SU-DHL-6 (cell line): ENCODE results near the gene BCL2.

Experiments
- H2AFZ ChIP-seq: fragments of 200-600 bp; sonication (generic); 2 replicates; pipeline ENCODE4 v1.6.1; 2014; ENCODE audit warnings: low read depth, mild to moderate bottlenecking, moderate library complexity, mixed read lengths, antibody characterized with exemption, low read length; ENCODE audit not compliant: severe bottlenecking
- H3F3A ChIP-seq: fragments of 200-600 bp; shearing (Covaris generic); 2 replicates; pipeline ENCODE4 v1.6.0; 2016; ENCODE audit warnings: antibody characterized with exemption, mild to moderate bottlenecking; ENCODE audit not compliant: insufficient read depth
- H3K27ac ChIP-seq: fragments of 200-600 bp; sonication (generic); 2 replicates; pipeline ENCODE4 v1.5.1; 2016; ENCODE audit warnings: low read depth, mild to moderate bottlenecking, low read length, moderate library complexity, mixed read lengths
- H3K27me3 ChIP-seq: fragments of 200-600 bp; sonication (generic), shearing (Covaris generic); 2 replicates; pipeline ENCODE4 v1.6.0; 2014; ENCODE audit warnings: mild to moderate bottlenecking, low read length
- H3K36me3 ChIP-seq: fragments of 200-600 bp; sonication (generic); 2 replicates; pipeline ENCODE4 v1.6.1; 2014; ENCODE audit warnings: mild to moderate bottlenecking, low read length, mixed read lengths
- H3K4me2 ChIP-seq: fragments of 300-600, 200-600 bp; shearing (Covaris generic), sonication (generic); 2 replicates; pipeline ENCODE4 v1.6.0; 2014; ENCODE audit warnings: low read length, low read depth, mild to moderate bottlenecking; ENCODE audit not compliant: poor library complexity, severe bottlenecking
- H3K4me3 ChIP-seq: fragments of 200-600 bp; sonication (generic); 2 replicates; pipeline ENCODE4 v1.5.1; 2014; ENCODE audit warnings: antibody characterized with exemption, low read length, mild to moderate bottlenecking, mixed read lengths; ENCODE audit not compliant: insufficient read depth, poor library complexity, severe bottlenecking
- H3K79me2 ChIP-seq: fragments of 200-600 bp; sonication (generic); 2 replicates; pipeline ENCODE4 v1.6.1; 2014; ENCODE audit warnings: mild to moderate bottlenecking, low read length, moderate library complexity; ENCODE audit not compliant: insufficient read depth
- H3K9ac ChIP-seq: fragments of 200-600 bp; sonication (generic); 2 replicates; pipeline ENCODE4 v1.7.0; 2014; ENCODE audit warnings: mild to moderate bottlenecking, low read length
- H3K9me2 ChIP-seq: fragments of 200-600 bp; sonication (generic); replicated peaks from 2 replicates; pipeline ENCODE4 v1.6.1; 2014; ENCODE audit warnings: low read length; ENCODE audit not compliant: insufficient read depth
- H3K9me3 ChIP-seq: fragments of 200-600 bp; sonication (generic); 2 replicates; pipeline ENCODE4 v1.6.1; 2014; ENCODE audit warnings: low read length, mixed read lengths; ENCODE audit not compliant: insufficient read depth
- H4K20me1 ChIP-seq: fragments of 200-600 bp; sonication (generic); 2 replicates; pipeline ENCODE4 v1.6.1; 2014; ENCODE audit warnings: low read depth, mild to moderate bottlenecking, antibody characterized with exemption, low read length, moderate library complexity, mixed read lengths
- EZH2phosphoT487 ChIP-seq: fragments of 200-600 bp; sonication (generic), shearing (Covaris generic); conservative IDR thresholded peaks from 2 replicates; pipeline ENCODE4 v1.6.1; 2018; ENCODE audit warnings: mild to moderate bottlenecking, antibody characterized with exemption, low read length, moderate library complexity, mixed read lengths
- TF ChIP-seq, protein P1 (sequence below): fragments of 200-600 bp; sonication (generic); IDR thresholded peaks from one replicate; pipeline ENCODE4 v1.5.1; 2017; ENCODE audit warnings: antibody characterized with exemption, mild to moderate bottlenecking, low read length, moderate library complexity; ENCODE audit not compliant: insufficient read depth, poor library complexity, severe bottlenecking

BCL2 gene

DNA sequence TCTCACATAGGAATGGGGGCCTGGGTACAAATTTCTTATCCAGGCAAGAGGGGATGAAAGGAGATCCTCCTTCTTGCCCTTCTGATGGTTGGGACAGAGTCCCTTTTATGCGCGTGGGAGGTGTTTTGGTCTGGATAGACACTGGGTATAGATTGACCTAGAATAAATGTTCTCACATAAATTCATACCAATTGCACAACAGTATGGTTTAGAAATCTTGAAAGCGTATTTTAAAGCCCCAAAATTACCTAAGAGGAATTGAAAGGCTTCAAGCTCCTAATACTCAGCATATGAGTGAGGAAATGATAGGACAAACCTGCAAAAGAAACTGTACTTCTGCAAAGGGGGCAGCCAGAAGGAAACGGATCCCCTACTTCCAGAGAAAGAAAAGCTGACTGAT is 2.6 kb upstream of the BCL2 start:
- H3F3A ChIP-seq: peaks cover 19% of the 10 kb centered on the region
- no peak for TF ChIP-seq EZH2phosphoT487
- TF ChIP-seq, protein P1, sequence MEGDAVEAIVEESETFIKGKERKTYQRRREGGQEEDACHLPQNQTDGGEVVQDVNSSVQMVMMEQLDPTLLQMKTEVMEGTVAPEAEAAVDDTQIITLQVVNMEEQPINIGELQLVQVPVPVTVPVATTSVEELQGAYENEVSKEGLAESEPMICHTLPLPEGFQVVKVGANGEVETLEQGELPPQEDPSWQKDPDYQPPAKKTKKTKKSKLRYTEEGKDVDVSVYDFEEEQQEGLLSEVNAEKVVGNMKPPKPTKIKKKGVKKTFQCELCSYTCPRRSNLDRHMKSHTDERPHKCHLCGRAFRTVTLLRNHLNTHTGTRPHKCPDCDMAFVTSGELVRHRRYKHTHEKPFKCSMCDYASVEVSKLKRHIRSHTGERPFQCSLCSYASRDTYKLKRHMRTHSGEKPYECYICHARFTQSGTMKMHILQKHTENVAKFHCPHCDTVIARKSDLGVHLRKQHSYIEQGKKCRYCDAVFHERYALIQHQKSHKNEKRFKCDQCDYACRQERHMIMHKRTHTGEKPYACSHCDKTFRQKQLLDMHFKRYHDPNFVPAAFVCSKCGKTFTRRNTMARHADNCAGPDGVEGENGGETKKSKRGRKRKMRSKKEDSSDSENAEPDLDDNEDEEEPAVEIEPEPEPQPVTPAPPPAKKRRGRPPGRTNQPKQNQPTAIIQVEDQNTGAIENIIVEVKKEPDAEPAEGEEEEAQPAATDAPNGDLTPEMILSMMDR: no peak
- H3K27ac ChIP-seq: peak overlapping the region; percentile 83
- no peak overlapping the region for H3K4me3 ChIP-seq
- H3K36me3 ChIP-seq: peaks cover 15% of the 10 kb centered on the region
- H3K27me3 ChIP-seq: no peaks in the 10 kb centered on the region
- H4K20me1 ChIP-seq: no peaks in the 10 kb centered on the region
- no peaks in the 10 kb centered on the region for H3K9me2 ChIP-seq
- H3K4me2 ChIP-seq: peak overlapping the region; percentile 60
- 0 out of 2 replicates have a peak overlapping the region, but pooled peaks have one; percentile 14 for H3K9ac ChIP-seq
- no peaks in the 10 kb centered on the region for H3K9me3 ChIP-seq
- H3K79me2 ChIP-seq: peaks cover 24% of the 10 kb centered on the region
- H2AFZ ChIP-seq: no peak overlapping the region

DNA sequence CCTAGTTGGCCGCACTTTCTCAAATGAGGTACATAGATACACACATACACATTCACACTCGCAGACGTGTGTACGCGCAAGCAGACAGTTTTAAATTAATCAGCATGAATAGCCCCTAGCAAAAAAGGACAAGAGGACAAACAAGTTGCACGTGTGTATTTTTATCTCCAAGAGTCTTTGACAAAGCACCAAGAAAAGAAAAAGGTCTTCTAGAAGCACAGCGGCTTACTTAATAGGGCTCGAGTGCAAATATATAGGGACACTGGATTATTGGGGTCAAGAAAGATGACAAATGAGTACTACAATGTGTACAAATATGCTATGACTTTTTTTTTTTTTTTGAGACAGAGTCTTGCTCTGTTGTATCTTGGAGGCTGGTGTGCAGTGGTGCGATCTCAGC is 1.7 kb upstream of the BCL2 start:
- H3K9ac ChIP-seq: peak overlapping the region; percentile 54
- peak overlapping the region; percentile 60 for H3K4me2 ChIP-seq
- TF ChIP-seq, protein P1: no peak
- no peak for TF ChIP-seq EZH2phosphoT487
- H3K36me3 ChIP-seq: peaks cover 24% of the 10 kb centered on the region
- H3F3A ChIP-seq: peaks cover 26% of the 10 kb centered on the region
- H2AFZ ChIP-seq: no peak overlapping the region
- peak overlapping the region; percentile 39 for H3K4me3 ChIP-seq
- H3K79me2 ChIP-seq: peaks cover 33% of the 10 kb centered on the region
- no peaks in the 10 kb centered on the region for H3K27me3 ChIP-seq
- H3K9me2 ChIP-seq: no peaks in the 10 kb centered on the region
- 0 out of 2 replicates have a peak, but pooled peaks cover 1% of the 10 kb centered on the region for H4K20me1 ChIP-seq
- H3K9me3 ChIP-seq: no peaks in the 10 kb centered on the region
- peak overlapping the region; percentile 83 for H3K27ac ChIP-seq

DNA sequence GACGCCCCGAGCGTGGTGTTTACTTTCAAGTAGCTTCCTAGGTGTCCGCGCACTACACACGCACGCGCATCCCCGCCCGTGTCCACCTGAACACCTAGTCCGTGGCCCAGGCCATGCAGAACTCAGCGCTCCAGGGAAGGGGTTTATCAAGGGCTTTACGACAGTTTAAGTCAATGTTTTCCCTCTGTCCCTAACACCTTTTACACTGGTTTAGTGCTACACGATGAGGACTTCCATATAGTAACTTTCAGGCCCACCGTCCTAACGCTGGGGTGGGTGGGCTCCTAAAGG is 1.4 kb upstream of the BCL2 start:
- H3K4me3 ChIP-seq: peak overlapping the region; percentile 39
- 0 out of 2 replicates have a peak, but pooled peaks cover 5% of the 10 kb centered on the region for H4K20me1 ChIP-seq
- H3K4me2 ChIP-seq: peak overlapping the region; percentile 60
- peaks cover 27% of the 10 kb centered on the region for H3K36me3 ChIP-seq
- peak overlapping the region; percentile 83 for H3K27ac ChIP-seq
- peaks cover 30% of the 10 kb centered on the region for H3F3A ChIP-seq
- H3K9ac ChIP-seq: peak overlapping the region; percentile 54
- H3K9me3 ChIP-seq: no peaks in the 10 kb centered on the region
- H3K79me2 ChIP-seq: peaks cover 37% of the 10 kb centered on the region
- no peak for TF ChIP-seq EZH2phosphoT487
- TF ChIP-seq, protein P1: no peak
- no peak overlapping the region for H2AFZ ChIP-seq
- H3K9me2 ChIP-seq: no peaks in the 10 kb centered on the region
- H3K27me3 ChIP-seq: no peaks in the 10 kb centered on the region
